HUES48 (cell line): Measurements from ENCODE around the gene TNN.

Experiments
- H3K27ac ChIP-seq: one replicate; pipeline ENCODE4 v1.7.0; 2013; ENCODE audit warnings: low read depth, low read length, inconsistent platforms
- H3K27me3 ChIP-seq: 2 replicates; pipeline ENCODE4 v1.6.1; 2013; ENCODE audit warnings: mild to moderate bottlenecking, low read length; ENCODE audit not compliant: control insufficient read depth, insufficient read depth
- H3K36me3 ChIP-seq: 2 replicates; pipeline ENCODE4 v1.6.1; 2013; ENCODE audit warnings: low read length; ENCODE audit not compliant: control insufficient read depth, insufficient read depth
- H3K4me1 ChIP-seq: 2 replicates; pipeline ENCODE4 v1.6.1; 2013; ENCODE audit warnings: mild to moderate bottlenecking, low read length; ENCODE audit not compliant: control insufficient read depth, insufficient read depth
- H3K4me3 ChIP-seq: 2 replicates; pipeline ENCODE4 v1.5.1; 2013; ENCODE audit warnings: mild to moderate bottlenecking, low read depth, low read length
- H3K9ac ChIP-seq: 2 replicates; pipeline ENCODE4 v1.6.1; 2013; ENCODE audit warnings: mild to moderate bottlenecking, low read depth, low read length, moderate library complexity
- H3K9me3 ChIP-seq: 2 replicates; pipeline ENCODE4 v1.6.1; 2013; ENCODE audit warnings: low read length; ENCODE audit not compliant: control insufficient read depth, insufficient read depth

TNN gene

GRCh38 chr1:175174309-175175102, 106.9 kb downstream of the TNN start:
- Histone ChIP-seq H3K9ac (no peak overlapping the region), H3K4me3 (no peak overlapping the region), H3K9me3 (no peaks in the 10 kb centered on the region), H3K4me1 (no peaks in the 10 kb centered on the region), H3K36me3 (no peaks in the 10 kb centered on the region), H3K27me3 (no peaks in the 10 kb centered on the region), H3K27ac (no peak overlapping the region)

- Histone ChIP-seq H3K9me3 (no peaks in the 10 kb centered on the region), H3K27me3 (no peaks in the 10 kb centered on the region), H3K36me3 (no peaks in the 10 kb centered on the region), H3K9ac (no peak overlapping the region), H3K27ac (no peak overlapping the region), H3K4me1 (no peaks in the 10 kb centered on the region), H3K4me3 (no peak overlapping the region)
Measured at GRCh38 chr1:175176246-175176645, 108.6 kb downstream of the TNN start.

GRCh38 chr1:175178056-175178455, 110.4 kb downstream of the TNN start:
- H3K36me3 ChIP-seq: no peaks in the 10 kb centered on the region
- H3K9ac ChIP-seq: no peak overlapping the region
- H3K9me3 ChIP-seq: no peaks in the 10 kb centered on the region
- no peak overlapping the region for H3K27ac ChIP-seq
- H3K4me3 ChIP-seq: no peak overlapping the region
- no peaks in the 10 kb centered on the region for H3K27me3 ChIP-seq
- no peaks in the 10 kb centered on the region for H3K4me1 ChIP-seq

GRCh38 chr1:175178456-175178855, 110.8 kb downstream of the TNN start:
- Histone ChIP-seq H3K4me3 (no peak overlapping the region), H3K4me1 (peaks cover 1% of the 10 kb centered on the region; the same call in 1 of the 2 replicates), H3K9me3 (no peaks in the 10 kb centered on the region), H3K27ac (no peak overlapping the region), H3K9ac (no peak overlapping the region), H3K27me3 (no peaks in the 10 kb centered on the region), H3K36me3 (no peaks in the 10 kb centered on the region)

GRCh38 chr1:175179837-175180590, 112.4 kb downstream of the TNN start:
- Histone ChIP-seq H3K4me3 (no peak overlapping the region), H3K36me3 (no peaks in the 10 kb centered on the region), H3K27ac (no peak overlapping the region), H3K9me3 (no peaks in the 10 kb centered on the region), H3K27me3 (no peaks in the 10 kb centered on the region), H3K4me1 (peaks cover 6% of the 10 kb centered on the region; the same call in 1 of the 2 replicates), H3K9ac (no peak overlapping the region)

- Histone ChIP-seq H3K36me3 (no peaks in the 10 kb centered on the region), H3K4me1 (peaks cover 6% of the 10 kb centered on the region; the same call in 1 of the 2 replicates), H3K27ac (no peak overlapping the region), H3K9ac (no peak overlapping the region), H3K27me3 (no peaks in the 10 kb centered on the region), H3K4me3 (no peak overlapping the region), H3K9me3 (no peaks in the 10 kb centered on the region)
Measured at GRCh38 chr1:175182201-175182746, 114.6 kb downstream of the TNN start.

- H3K4me3 ChIP-seq: no peak overlapping the region
- H3K9ac ChIP-seq: no peak overlapping the region
- H3K36me3 ChIP-seq: no peaks in the 10 kb centered on the region
- no peaks in the 10 kb centered on the region for H3K27me3 ChIP-seq
- H3K27ac ChIP-seq: no peak overlapping the region
- H3K4me1 ChIP-seq: peaks cover 6% of the 10 kb centered on the region; the same call in 1 of the 2 replicates
- no peaks in the 10 kb centered on the region for H3K9me3 ChIP-seq
Measured at GRCh38 chr1:175183586-175183985, 116.0 kb downstream of the TNN start.

- Histone ChIP-seq H3K4me3 (no peak overlapping the region), H3K27ac (no peak overlapping the region), H3K27me3 (0 out of 2 replicates have a peak, but pooled peaks cover 2% of the 10 kb centered on the region), H3K9ac (no peak overlapping the region), H3K4me1 (peaks cover 6% of the 10 kb centered on the region; the same call in 1 of the 2 replicates), H3K9me3 (no peaks in the 10 kb centered on the region), H3K36me3 (no peaks in the 10 kb centered on the region)
Measured at GRCh38 chr1:175185903-175186302, 118.3 kb downstream of the TNN start.

GRCh38 chr1:175186433-175187160, 119.0 kb downstream of the TNN start:
- Histone ChIP-seq H3K27ac (no peak overlapping the region), H3K27me3 (peaks cover 5% of the 10 kb centered on the region; the same call in 1 of the 2 replicates), H3K4me1 (peaks cover 10% of the 10 kb centered on the region), H3K4me3 (no peak overlapping the region), H3K9ac (no peak overlapping the region), H3K9me3 (no peaks in the 10 kb centered on the region), H3K36me3 (no peaks in the 10 kb centered on the region)

GRCh38 chr1:175188936-175189335, 121.3 kb downstream of the TNN start:
- Histone ChIP-seq H3K27ac (no peak overlapping the region), H3K9me3 (no peaks in the 10 kb centered on the region), H3K4me3 (no peak overlapping the region), H3K4me1 (peaks cover 6% of the 10 kb centered on the region; the same call in 1 of the 2 replicates), H3K9ac (no peak overlapping the region), H3K36me3 (no peaks in the 10 kb centered on the region), H3K27me3 (peaks cover 14% of the 10 kb centered on the region)
